NCI-H510A treated with DMSO at 0.1 percent for 48 hours (cell line): ENCODE results near the gene DIP2C.
"Not testable (repeated sequence)": the region's sequence is repeated elsewhere in the genome, so short reads cannot be mapped to it uniquely, and the experiment has no call there.

Experiments
- DNase-seq: peaks from one replicate; lab custom pipeline; 2025; lab: John Stamatoyannopoulos, UW

The DIP2C gene

DNA sequence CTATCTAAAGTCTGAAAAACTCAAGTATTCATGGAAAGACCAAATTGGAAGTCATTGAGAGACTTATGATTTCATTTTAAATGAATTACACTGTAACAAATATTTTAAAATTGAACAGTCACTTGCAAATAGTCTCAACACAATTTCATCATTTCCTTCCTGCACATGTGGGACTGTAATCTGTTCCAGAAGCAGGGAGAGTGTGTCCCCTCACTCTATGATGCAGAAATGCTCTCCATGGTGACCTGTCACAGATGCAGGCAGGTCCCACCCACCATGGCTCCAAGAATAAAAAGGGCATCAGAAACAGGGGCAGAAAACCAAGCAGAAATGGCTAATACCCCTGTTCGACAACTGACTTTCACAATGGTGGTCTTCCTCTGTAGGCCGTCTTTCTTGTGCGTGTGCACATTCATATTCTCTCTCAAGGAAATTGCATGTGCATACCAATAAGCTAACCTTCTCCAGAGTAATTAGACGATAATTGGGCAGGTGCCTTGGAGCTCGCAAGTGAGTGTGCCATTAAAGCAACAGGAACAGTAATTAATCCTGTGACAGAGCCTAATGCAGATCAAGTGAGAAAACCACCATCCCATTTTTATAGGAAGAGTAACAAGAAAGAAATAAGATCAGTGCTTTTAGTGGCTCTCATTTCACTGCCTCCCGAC is 383.3 kb downstream of the DIP2C start:
- no peak for DNase-seq

DNA sequence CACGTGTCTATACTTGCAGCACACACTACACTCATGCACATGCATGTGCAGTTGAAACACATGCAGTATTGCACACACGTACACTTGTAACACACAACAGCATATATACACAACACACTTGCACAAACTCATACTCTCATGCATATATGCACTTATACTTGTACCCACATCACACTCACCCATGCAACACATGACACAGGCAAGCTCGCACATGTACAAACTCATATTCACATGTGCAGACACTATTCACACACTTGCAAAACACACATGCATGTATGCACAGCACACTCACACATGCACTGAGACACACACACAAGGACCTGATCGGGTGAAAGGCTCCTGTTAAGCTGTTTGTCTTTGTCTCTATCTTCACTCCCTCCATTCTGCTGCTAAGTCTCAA is 384.4 kb downstream of the DIP2C start:
- no peak for DNase-seq

GRCh38 chr10:301536-301935 is 387.9 kb downstream of the DIP2C start:
- no peak for DNase-seq

DNA sequence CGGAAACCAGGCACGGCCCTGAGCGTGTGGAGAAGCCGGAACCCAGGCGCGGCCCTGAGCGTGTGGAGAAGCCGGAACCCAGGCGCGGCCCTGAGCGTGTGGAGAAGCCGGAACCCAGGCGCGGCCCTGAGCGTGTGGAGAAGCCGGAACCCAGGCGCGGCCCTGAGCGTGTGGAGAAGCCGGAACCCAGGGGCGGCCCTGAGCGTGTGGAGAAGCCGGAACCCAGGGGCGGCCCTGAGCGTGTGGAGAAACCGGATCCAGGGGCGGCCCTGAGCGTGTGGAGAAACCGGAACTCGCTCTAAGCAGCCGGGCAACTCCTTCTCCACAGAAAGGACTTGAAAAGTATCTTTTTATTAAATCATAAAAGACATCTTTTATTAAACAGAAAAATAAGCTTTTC is 388.9 kb downstream of the DIP2C start:
- DNase-seq: not testable (repeated sequence)

DNA sequence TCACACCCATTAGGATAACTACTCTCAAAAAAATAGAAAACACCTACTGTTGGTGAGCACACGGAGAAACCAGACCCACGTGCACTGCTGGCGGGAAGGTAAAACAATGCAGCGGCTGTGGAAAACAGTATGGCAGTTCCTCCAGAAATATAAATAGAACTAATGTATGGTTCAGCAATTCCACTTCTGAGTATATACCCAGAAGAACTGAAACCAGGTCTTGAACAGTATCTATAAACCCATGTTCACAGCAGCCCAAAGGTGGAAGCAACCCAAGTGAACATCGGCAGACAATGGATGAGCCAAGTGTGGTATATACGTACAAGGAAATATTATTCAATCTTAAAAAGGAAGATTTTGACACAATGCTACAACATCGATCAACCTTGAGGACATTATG is 389.5 kb downstream of the DIP2C start:
- no peak for DNase-seq

GRCh38 chr10:299512-299911 is 390.0 kb downstream of the DIP2C start:
- DNase-seq: no peak

DNA sequence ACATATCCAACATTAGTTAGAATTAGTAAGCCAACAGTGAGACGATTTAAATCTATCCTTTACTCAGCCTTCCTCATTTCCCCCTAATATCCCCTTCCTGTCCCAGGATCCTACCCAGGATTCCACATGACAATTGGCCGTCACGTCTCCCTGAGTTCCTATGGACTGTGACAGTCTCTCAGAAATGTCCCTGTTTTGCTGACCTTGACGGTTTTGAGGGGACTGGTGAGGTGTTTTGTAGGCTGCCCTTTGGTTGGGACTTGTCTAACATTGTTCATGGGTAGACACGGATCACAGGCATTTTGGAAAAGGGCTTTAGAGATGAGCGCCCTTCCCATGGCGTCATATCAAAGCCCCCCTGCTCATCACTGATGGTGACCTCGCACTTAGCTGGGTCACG is 391.4 kb downstream of the DIP2C start:
- DNase-seq: no peak

- DNase-seq: no peak
These were observed 391.9 kb downstream of the DIP2C start for GRCh38 chr10:297567-297966.

GRCh38 chr10:293636-294035 is 395.8 kb downstream of the DIP2C start:
- no peak for DNase-seq

DNA sequence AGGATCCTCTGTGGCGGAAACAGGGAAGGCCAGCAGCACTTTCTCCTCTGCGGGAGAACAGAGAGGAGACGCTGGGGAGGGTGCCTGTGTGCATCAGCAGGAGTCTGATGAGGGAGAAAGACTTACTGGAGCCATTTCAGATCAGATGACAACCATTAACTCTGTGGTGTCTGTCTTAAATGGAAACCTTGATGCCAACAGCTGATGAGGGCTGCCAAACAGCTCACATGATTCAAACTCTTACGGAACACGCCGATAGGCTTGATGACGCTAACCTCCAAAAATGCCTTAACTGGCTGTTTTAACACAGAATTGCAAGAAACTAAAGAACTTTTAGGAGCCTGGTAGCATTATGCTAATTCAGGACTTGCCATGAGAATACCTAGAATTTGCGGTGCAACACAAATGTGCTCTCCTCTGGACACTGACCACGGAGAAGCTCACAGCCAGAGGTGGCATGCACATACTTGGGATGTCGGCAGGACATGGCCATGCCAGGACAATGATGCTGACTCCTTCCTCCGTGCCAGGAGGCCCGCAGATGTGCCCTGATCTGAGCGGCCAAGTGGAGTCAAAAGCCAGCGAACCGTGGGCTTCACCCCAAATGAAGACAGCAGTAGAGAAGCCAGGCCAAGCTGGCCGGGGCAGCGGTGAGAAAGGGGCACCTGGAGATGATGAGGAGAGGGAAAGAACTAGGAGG is 399.3 kb downstream of the DIP2C start:
- no peak for DNase-seq

GRCh38 chr10:289581-289980 is 399.9 kb downstream of the DIP2C start:
- no peak for DNase-seq

DNA sequence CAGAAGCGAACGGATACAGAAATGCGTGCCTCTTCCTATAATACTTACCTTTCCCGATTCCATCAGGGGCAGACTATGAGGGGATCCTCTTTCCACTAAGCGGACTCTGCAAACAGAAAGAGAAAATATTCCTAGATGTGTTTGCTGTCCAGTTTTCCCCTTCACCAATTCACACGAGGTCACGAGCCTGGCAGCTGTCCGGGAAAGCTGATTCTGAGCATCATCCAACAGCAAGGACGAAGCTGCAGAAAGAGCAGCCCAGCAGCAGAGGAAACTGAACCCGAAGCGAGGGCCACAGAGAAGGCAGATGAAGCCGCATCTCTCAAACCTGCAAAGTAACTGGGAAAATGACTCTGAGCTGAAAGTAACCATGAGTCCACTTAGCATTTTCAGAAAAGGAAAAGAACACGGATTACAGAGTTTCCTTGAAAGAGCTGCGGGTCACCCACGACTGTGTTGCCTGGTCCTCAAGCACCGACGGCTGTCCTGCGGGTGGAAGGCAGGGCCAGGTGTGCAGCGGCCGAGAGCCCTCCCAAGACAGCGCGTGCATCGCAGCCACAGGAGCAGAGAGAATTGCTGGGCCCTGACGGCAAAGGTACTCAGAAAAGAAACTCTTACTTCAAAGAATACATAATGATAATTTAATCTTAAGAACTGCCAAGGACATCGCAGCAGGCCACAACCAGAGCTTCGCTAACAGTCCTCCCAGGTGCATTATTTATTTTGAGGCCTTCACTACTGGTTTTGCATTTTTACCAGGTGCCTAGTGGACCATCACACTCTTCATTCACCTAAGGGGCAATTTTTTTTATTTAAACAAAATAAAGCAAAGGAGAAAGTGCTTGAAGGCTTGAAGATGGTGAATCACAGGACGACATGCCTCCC is 400.9 kb downstream of the DIP2C start:
- DNase-seq: no peak

DNA sequence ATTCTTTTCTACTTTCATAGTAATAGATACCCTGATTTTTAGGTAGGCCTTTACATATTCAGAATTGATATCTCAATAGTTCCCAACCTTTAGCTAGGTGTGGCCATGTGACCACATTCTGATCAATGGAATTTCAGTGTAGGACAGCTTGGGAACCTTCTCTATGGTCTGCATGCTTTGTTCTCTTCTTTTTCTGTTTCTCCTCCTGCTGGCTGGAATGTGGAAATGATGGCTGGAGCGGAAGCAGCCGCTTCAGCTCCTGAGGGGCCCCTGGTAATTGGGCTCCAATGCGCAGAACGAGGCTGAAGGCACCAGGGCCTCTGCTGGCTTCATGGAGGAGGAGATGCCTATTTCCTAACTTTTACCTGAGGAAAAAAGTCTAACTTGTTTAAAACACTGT is 401.7 kb downstream of the DIP2C start:
- DNase-seq: no peak

DNA sequence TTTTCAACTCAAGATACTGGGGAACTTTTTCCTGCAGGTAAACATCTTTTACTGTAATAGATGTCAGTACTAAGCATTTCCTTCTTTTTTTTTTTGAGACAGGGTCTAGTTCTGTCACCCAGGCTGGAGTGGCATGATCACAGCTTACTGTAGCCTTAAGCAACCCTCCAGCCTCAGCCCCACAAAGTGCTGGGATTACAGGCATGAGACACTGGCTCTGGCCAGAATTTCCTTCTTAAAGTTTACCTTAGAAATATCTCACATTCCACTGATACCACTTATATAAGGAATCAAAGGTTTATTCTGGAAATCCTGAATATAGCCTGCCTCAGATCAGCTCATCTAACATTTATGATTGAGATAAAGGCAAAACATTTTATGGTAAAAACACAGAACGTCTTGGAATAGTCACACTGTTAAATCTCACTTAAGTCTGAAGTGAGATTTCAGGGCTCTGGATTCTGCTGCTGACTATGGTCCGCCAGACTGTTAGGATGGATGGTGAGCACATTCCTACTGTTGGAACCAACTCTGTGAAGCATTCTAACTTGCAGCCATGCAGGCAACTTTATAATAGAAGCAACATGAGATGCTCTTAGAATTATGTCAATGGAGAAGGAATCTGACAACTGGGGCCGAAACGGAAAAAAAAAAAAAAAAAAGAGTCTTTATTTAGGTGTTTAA is 402.3 kb downstream of the DIP2C start:
- DNase-seq: no peak

GRCh38 chr10:285216-285615 is 404.3 kb downstream of the DIP2C start:
- DNase-seq: no peak

- no peak for DNase-seq
These were observed 405.5 kb downstream of the DIP2C start for GRCh38 chr10:283916-284356.

- DNase-seq: no peak
These were observed 406.4 kb downstream of the DIP2C start for GRCh38 chr10:283140-283479.

DNA sequence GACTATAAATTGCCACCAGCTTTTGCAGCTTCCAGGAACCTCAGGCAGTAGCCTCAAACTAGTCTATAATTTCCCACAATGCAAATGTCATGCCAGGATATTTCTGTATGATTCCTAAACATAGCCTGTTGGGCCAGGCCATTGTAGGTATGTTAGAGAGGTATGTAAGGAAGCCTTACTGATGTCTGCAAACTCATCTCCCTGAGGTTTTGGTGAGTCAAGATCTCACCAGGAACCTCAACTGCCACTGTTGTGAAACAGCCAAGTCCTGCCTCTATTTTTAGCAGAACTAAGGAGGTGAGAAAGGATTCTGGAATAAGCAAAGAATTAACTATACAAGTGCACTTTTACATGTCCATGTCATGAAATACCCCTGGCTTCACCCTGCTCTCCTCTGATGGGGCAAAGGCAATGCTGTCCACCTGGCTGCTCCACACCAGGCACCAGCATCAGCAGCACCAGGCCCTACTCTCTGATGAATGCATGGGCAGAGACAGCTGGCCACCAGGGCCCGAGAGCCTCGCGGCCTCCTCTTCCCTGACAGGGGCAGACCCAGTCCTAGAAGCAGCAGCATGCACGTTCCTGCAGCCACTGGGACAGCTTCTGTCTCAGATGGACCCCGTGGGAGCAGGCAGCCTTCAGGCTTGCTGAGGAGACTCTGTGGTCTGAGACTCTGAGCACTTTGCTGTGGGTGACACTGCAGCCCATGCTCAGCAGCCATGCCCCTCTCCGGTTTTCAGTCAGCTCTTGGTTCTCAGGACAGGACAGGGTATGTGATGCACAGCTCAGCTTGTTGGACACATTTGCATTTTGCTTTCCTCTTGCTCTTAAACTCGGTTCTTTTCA is 407.0 kb downstream of the DIP2C start:
- DNase-seq: no peak

- no peak for DNase-seq
These were observed 409.8 kb downstream of the DIP2C start for GRCh38 chr10:279655-280054.

GRCh38 chr10:279232-279631 is 410.2 kb downstream of the DIP2C start:
- no peak for DNase-seq

DNA sequence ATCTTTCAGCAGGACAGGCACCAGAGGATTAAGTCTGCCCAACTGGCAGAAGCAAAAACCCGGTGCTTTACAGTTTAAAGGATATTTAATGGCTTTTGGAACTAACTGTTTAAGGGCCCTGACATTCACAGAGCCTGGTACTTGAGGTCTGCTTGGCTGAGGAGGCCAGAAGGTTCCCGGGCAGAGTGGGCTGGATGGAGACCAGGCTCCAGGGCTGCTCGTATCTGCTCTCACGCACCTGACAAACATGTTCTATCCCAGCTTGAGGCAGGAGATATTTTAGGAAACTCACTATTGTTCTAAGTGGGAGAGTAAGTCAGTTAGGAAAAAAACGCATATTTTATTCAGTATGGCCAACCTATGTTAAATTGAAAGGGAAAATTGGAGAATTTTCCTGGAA is 410.8 kb downstream of the DIP2C start:
- DNase-seq: no peak

DNA sequence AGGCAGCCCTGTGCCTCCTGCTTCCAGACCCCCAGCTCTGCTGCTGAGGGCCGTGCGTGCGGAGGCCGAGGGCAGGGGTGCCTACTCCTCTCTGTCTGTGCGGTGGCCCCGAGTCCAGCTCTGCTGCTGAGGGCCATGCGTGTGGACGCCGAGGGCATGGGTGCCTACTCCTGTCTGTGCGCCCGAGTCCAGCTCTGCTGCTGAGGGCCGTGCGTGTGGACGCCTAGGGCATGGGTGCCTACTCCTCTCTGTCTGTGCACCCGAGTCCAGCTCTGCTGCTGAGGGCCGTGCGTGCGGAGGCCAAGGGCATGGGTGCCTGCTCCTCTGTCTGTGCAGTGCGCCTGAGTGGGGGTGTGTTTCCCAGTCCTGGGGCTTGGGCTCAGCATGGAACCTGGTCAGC is 411.5 kb downstream of the DIP2C start:
- no peak for DNase-seq
